GM21423 (cell line): ENCODE measurements around the gene TSEN34.

Experiments used
- ATAC-seq: cut with Tn5 transposase; IDR thresholded peaks from one replicate; pipeline ENCODE4 v1.9.1; 2021; ENCODE audit warnings: mild to moderate bottlenecking, moderate library complexity; ENCODE audit not compliant: unreplicated experiment

TSEN34 gene

GRCh38 chr19:54191011-54191810, at the start of gene TSEN34:
TSEN34 (plus strand) TSS chr19:54191308; CDS start chr19:54191365, 57 bp downstream.
- peak; percentile 20 for ATAC-seq

GRCh38 chr19:54141356-54141755, 49.8 kb upstream of the TSEN34 start:
- no peak for ATAC-seq

- no peak for ATAC-seq
Observed at GRCh38 chr19:54142166-54142780, 48.8 kb upstream of the TSEN34 start.

GRCh38 chr19:54145541-54146158, 45.5 kb upstream of the TSEN34 start:
- ATAC-seq: no peak

- no peak for ATAC-seq
Observed at GRCh38 chr19:54147676-54148075, 43.4 kb upstream of the TSEN34 start.

GRCh38 chr19:54148158-54148557, 43.0 kb upstream of the TSEN34 start:
- ATAC-seq: no peak

GRCh38 chr19:54149021-54149812, 41.9 kb upstream of the TSEN34 start:
- no peak for ATAC-seq

GRCh38 chr19:54151362-54152035, 39.6 kb upstream of the TSEN34 start:
- no peak for ATAC-seq

GRCh38 chr19:54152267-54152666, 38.8 kb upstream of the TSEN34 start:
- no peak for ATAC-seq

GRCh38 chr19:54152878-54153524, 38.1 kb upstream of the TSEN34 start:
- ATAC-seq: no peak

GRCh38 chr19:54153731-54154326, 37.3 kb upstream of the TSEN34 start:
- ATAC-seq: no peak

- no peak for ATAC-seq
Observed at GRCh38 chr19:54154603-54155345, 36.3 kb upstream of the TSEN34 start.

GRCh38 chr19:54155694-54156093, 35.4 kb upstream of the TSEN34 start:
- ATAC-seq: no peak

- ATAC-seq: no peak
Observed at GRCh38 chr19:54156490-54156889, 34.6 kb upstream of the TSEN34 start.

GRCh38 chr19:54156953-54157352, 34.2 kb upstream of the TSEN34 start:
- no peak for ATAC-seq

GRCh38 chr19:54158812-54159351, 32.2 kb upstream of the TSEN34 start:
- no peak for ATAC-seq

GRCh38 chr19:54159352-54160181, 31.5 kb upstream of the TSEN34 start, which contains the start of gene LENG1:
LENG1 (minus strand) TSS chr19:54159721; CDS start chr19:54159695, 26 bp downstream.
- ATAC-seq: peak; percentile 87
